ENCODE data around the gene LARGE1. TPM values are rescaled to one million over a fixed set of nuclear protein-coding genes. Genes with fewer than 3 reads are reported as not detected.

The LARGE1 gene
- total RNA-seq, 1 experiment from 2014 or later = 5.8 TPM

DNA sequence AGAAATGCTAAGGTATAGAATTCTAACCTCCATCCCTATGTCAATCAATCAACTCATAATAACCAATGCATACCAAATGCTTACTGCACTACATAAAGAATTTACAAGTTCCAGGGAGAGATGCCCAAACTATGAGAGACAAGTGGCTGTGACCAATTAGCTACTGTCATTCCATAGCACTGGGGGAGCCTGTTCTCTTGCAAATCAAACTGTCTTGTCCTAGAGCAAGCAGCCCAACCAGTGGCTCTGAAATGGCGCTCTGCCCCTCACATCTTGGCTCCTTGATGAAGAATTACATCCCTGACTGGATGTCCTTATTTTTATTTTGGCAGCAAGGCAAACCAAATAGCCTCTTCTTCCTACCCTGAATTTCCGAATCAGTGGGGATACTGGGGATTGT is 589.7 kb downstream of the LARGE1 start:
- CTCF ChIA-PET = no interaction called here
- H3K4me3 ChIP-seq (ENCODE audit: low read depth, low read length) = no peak overlapping the region
- H3K4me1 ChIP-seq = peaks cover 22% of the 10 kb centered on the region
- H3K4me1 Mint-ChIP-seq (ENCODE audit: low read depth, unreplicated experiment) = peaks cover 28% of the 10 kb centered on the region
- H3K36me3 Mint-ChIP-seq (ENCODE audit: insufficient read depth, unreplicated experiment) = peaks cover 5% of the 10 kb centered on the region
- H3K36me3 ChIP-seq (ENCODE audit: control insufficient read depth, insufficient read depth, low read length) = no peaks in the 10 kb centered on the region
- no peak overlapping the region for H3K27ac Mint-ChIP-seq (ENCODE audit: unreplicated experiment)
- no peak for DNase-seq
- peaks cover 10% of the 10 kb centered on the region for H3K9me3 Mint-ChIP-seq (ENCODE audit: unreplicated experiment)
- intact Hi-C loops (cut with micrococcal nuclease; ENCODE audit: unreplicated experiment) = no loop called here
- BruUV-seq (replicated peaks) = no TSS peak
- TF ChIP-seq, protein P1, sequence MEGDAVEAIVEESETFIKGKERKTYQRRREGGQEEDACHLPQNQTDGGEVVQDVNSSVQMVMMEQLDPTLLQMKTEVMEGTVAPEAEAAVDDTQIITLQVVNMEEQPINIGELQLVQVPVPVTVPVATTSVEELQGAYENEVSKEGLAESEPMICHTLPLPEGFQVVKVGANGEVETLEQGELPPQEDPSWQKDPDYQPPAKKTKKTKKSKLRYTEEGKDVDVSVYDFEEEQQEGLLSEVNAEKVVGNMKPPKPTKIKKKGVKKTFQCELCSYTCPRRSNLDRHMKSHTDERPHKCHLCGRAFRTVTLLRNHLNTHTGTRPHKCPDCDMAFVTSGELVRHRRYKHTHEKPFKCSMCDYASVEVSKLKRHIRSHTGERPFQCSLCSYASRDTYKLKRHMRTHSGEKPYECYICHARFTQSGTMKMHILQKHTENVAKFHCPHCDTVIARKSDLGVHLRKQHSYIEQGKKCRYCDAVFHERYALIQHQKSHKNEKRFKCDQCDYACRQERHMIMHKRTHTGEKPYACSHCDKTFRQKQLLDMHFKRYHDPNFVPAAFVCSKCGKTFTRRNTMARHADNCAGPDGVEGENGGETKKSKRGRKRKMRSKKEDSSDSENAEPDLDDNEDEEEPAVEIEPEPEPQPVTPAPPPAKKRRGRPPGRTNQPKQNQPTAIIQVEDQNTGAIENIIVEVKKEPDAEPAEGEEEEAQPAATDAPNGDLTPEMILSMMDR (IDR thresholded peaks at IDR 0.05; ENCODE audit: insufficient read depth in 1 of 2, low read depth in 1 of 2, low read length in 1 of 2, severe bottlenecking in 1 of 2, unreplicated experiment in 1 of 2) = no peak
- H3K9me3 ChIP-seq = no peaks in the 10 kb centered on the region
- no peaks in the 10 kb centered on the region for H3K27me3 Mint-ChIP-seq (ENCODE audit: insufficient read depth, unreplicated experiment)
- H3K27me3 ChIP-seq (replicated peaks; ENCODE audit: control insufficient read depth, insufficient read depth, low read length) = no peaks in the 10 kb centered on the region
- POLR2A ChIA-PET = no interaction called here
- no peak overlapping the region for H3K4me3 Mint-ChIP-seq (ENCODE audit: unreplicated experiment)

DNA sequence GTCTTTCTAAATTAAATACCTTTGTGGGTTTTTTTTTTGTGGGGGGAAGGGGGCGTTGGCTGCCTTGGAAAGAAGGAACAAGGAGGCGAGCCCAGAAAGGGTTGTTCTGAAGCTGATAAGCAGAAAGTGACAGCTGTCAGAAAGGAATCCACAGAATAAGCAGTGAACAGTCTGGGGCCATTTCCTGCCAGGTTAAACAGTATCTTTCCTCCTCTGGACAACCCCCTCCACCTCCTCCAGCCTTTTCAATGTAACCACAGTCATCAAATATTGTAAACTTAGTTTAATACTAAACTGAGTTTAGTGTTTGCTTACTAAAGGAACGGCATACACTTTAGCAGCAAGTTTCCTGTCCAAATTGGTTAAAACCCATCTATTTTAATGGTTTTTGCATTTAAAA is 590.9 kb downstream of the LARGE1 start:
- peaks cover 10% of the 10 kb centered on the region for H3K9me3 Mint-ChIP-seq (ENCODE audit: unreplicated experiment)
- no peak overlapping the region for H3K4me3 Mint-ChIP-seq (ENCODE audit: unreplicated experiment)
- POLR2A ChIA-PET = no interaction called here
- H3K27ac Mint-ChIP-seq (ENCODE audit: unreplicated experiment) = no peak overlapping the region
- Histone ChIP-seq H3K4me3 (ENCODE audit: low read depth, low read length) (no peak overlapping the region), H3K36me3 (ENCODE audit: control insufficient read depth, insufficient read depth, low read length) (no peaks in the 10 kb centered on the region), H3K27me3 (replicated peaks; ENCODE audit: control insufficient read depth, insufficient read depth, low read length) (no peaks in the 10 kb centered on the region), H3K4me1 (peaks cover 13% of the 10 kb centered on the region), H3K9me3 (no peaks in the 10 kb centered on the region)
- CTCF ChIA-PET = no interaction called here
- H3K27me3 Mint-ChIP-seq (ENCODE audit: insufficient read depth, unreplicated experiment) = no peaks in the 10 kb centered on the region
- TF ChIP-seq, protein P1 (IDR thresholded peaks at IDR 0.05; ENCODE audit: insufficient read depth in 1 of 2, low read depth in 1 of 2, low read length in 1 of 2, severe bottlenecking in 1 of 2, unreplicated experiment in 1 of 2) = no peak
- no TSS peak for BruUV-seq (replicated peaks)
- intact Hi-C loops (cut with micrococcal nuclease; ENCODE audit: unreplicated experiment) = no loop called here
- DNase-seq = peak in 1 of 2 experiments; percentile 48
- peaks cover 5% of the 10 kb centered on the region for H3K36me3 Mint-ChIP-seq (ENCODE audit: insufficient read depth, unreplicated experiment)
- H3K4me1 Mint-ChIP-seq (ENCODE audit: low read depth, unreplicated experiment) = peaks cover 17% of the 10 kb centered on the region

DNA sequence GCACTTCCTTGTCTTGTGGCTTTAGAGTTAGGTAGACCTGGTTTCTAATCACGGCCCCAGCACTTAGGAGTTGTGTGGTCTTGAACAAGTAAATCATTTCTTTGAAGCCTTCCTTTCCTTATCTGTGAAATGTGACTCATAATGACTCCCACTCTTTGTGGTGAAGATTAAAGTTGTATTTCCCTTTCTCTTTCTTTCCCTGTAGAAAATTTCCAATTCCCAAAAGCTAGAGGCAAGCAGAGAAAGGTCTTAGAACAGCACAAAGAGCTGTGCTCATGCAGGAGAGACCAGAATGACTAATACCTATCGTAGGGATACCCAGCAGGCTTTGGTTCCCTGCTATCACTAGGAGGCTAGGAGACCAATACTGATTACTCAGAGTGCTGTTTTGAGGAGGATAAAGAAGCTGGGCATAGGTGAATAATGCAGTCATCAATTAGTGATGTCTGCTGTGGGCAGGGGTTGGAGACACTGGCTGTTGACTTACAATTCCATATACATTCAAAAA is 591.4 kb downstream of the LARGE1 start:
- Histone ChIP-seq H3K4me1 (peaks cover 13% of the 10 kb centered on the region), H3K9me3 (no peaks in the 10 kb centered on the region), H3K4me3 (ENCODE audit: low read depth, low read length) (no peak overlapping the region), H3K36me3 (ENCODE audit: control insufficient read depth, insufficient read depth, low read length) (no peaks in the 10 kb centered on the region), H3K27me3 (replicated peaks; ENCODE audit: control insufficient read depth, insufficient read depth, low read length) (no peaks in the 10 kb centered on the region)
- Mint-ChIP-seq H3K4me3 (ENCODE audit: unreplicated experiment) (peak overlapping the region; percentile 29), H3K27ac (ENCODE audit: unreplicated experiment) (peak overlapping the region; percentile 58), H3K4me1 (ENCODE audit: low read depth, unreplicated experiment) (peaks cover 15% of the 10 kb centered on the region), H3K27me3 (ENCODE audit: insufficient read depth, unreplicated experiment) (no peaks in the 10 kb centered on the region), H3K9me3 (ENCODE audit: unreplicated experiment) (peaks cover 10% of the 10 kb centered on the region), H3K36me3 (ENCODE audit: insufficient read depth, unreplicated experiment) (peaks cover 5% of the 10 kb centered on the region)
- CTCF ChIA-PET = no interaction called here
- TF ChIP-seq, protein P1 (IDR thresholded peaks at IDR 0.05; ENCODE audit: insufficient read depth in 1 of 2, low read depth in 1 of 2, low read length in 1 of 2, severe bottlenecking in 1 of 2, unreplicated experiment in 1 of 2) = no peak
- intact Hi-C loops (cut with micrococcal nuclease; ENCODE audit: unreplicated experiment) = no loop called here
- peak; percentile 13 to 47 for DNase-seq
- POLR2A ChIA-PET = no interaction called here
- BruUV-seq (replicated peaks) = no TSS peak
